Ishikawa (cell line): ENCODE results near the gene DAB1.

Source experiments
- CEBPB ChIP-seq: IDR thresholded peaks from 2 replicates; pipeline ENCODE4 v1.6.1; 2012
- CREB1 ChIP-seq: IDR thresholded peaks from 2 replicates; pipeline ENCODE4 v1.6.1; 2012; ENCODE audit warnings: low read depth
- EGR1 ChIP-seq: IDR thresholded peaks from 2 replicates; pipeline ENCODE4 v1.6.1; 2012
- EP300 ChIP-seq: IDR thresholded peaks from 2 replicates; pipeline ENCODE4 v1.6.1; 2012; ENCODE audit warnings: borderline replicate concordance
- FOXM1 ChIP-seq: IDR thresholded peaks from 2 replicates; pipeline ENCODE4 v1.6.1; 2012; ENCODE audit warnings: low read depth, borderline replicate concordance
- NFIC ChIP-seq: IDR thresholded peaks from 2 replicates; pipeline ENCODE4 v1.6.1; 2012
- RAD21 ChIP-seq: IDR thresholded peaks from 2 replicates; pipeline ENCODE4 v1.6.1; 2012; ENCODE audit warnings: low read depth
- TAF1 ChIP-seq: IDR thresholded peaks from 2 replicates; pipeline ENCODE4 v1.6.1; 2012; ENCODE audit warnings: low read depth, mild to moderate bottlenecking
- TCF12 ChIP-seq: IDR thresholded peaks from 2 replicates; pipeline ENCODE4 v1.6.1; 2012; ENCODE audit warnings: low read depth
- TEAD4 ChIP-seq: IDR thresholded peaks from 2 replicates; pipeline ENCODE4 v1.6.1; 2012
- YY1 ChIP-seq: IDR thresholded peaks from 2 replicates; pipeline ENCODE4 v1.6.1; 2012; ENCODE audit warnings: low read depth
- ZBTB7A ChIP-seq: IDR thresholded peaks from 2 replicates; pipeline ENCODE4 v1.6.1; 2012; ENCODE audit warnings: low read depth
- TF ChIP-seq, protein P1 (sequence below): IDR thresholded peaks from 2 replicates; pipeline ENCODE4 v1.6.1; 2012
- TF ChIP-seq, protein P2 (sequence below): IDR thresholded peaks from 2 replicates; pipeline ENCODE4 v1.6.1; 2012
- TF ChIP-seq, protein P3 (sequence below): IDR thresholded peaks from 2 replicates; pipeline ENCODE4 v1.6.1; 2012; ENCODE audit warnings: low read depth, mild to moderate bottlenecking

The DAB1 gene

DNA sequence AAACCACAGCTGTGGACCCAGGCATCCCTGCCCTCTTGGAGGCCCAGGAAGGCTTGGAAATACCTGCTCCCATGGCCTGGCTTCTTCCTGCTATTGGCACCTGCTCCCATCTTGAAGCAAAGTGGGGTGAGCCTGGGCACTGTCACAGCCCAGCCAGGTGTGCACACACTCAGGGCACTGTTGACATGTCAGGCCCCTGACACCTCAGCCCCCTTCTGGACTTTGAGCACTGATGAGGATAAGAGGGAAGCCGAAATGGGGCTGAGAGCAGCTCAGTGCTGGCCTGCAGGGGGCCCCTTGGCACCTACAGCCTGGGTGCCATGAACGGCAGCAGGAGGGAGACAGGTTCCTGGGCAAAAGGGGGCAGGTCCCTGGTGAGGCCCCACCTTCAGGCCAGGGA is 55.9 kb downstream of the DAB1 start:
- TF ChIP-seq RAD21 (no peak), TAF1 (no peak), TCF12 (no peak), NFIC (no peak)
- TF ChIP-seq, protein P1, sequence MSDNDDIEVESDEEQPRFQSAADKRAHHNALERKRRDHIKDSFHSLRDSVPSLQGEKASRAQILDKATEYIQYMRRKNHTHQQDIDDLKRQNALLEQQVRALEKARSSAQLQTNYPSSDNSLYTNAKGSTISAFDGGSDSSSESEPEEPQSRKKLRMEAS: no peak

DNA sequence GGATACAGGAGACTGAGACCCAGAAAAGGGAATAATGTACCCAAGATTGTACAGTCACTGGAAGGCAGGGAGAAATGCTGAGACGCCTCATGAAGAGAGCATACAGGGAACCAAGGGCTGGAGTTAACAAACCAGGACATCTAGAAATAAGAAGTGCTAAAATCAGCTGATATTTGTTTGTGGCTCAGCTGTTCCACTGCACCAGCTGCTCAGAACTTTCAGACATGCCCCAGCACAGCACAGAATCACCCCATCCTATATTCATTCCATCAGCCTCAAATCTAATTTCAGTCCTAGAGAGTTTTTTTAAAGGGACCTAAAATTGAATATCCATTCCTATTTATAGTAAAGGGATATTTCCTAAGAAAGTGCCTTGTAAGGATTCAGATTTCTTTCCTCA is 60.2 kb downstream of the DAB1 start:
- TF ChIP-seq ZBTB7A: no peak
- TF ChIP-seq, protein P1: no peak
- no peak for TF ChIP-seq CEBPB
- no peak for TF ChIP-seq YY1
- TF ChIP-seq NFIC: no peak
- TF ChIP-seq RAD21: no peak
- TF ChIP-seq TCF12: no peak
- no peak for TF ChIP-seq EP300
- no peak for TF ChIP-seq FOXM1
- TF ChIP-seq TEAD4: no peak
- TF ChIP-seq CREB1: no peak
- TF ChIP-seq, protein P2, sequence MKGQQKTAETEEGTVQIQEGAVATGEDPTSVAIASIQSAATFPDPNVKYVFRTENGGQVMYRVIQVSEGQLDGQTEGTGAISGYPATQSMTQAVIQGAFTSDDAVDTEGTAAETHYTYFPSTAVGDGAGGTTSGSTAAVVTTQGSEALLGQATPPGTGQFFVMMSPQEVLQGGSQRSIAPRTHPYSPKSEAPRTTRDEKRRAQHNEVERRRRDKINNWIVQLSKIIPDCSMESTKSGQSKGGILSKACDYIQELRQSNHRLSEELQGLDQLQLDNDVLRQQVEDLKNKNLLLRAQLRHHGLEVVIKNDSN: no peak

DNA sequence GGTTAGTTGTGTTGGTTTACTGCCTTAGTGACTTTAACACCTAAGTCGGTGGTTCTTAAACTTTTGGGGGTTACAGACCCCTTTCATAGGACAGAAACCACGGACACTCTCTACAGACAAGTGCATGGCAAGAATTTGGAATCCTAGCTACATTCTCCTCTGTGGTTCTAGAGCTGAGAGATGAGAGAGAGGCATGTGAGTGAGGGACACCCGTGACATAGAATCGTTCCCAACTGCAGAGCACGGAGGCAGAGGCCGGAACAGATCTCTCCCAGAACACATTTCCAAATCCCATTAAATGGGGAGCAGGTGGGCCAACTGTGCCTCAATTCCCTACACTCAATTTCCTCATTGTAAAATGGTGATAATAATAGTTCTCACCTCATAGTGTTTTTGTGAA is 60.7 kb downstream of the DAB1 start:
- no peak for TF ChIP-seq TEAD4
- TF ChIP-seq, protein P1: no peak
- TF ChIP-seq NFIC: no peak
- TF ChIP-seq, protein P2: no peak
- no peak for TF ChIP-seq EP300
- no peak for TF ChIP-seq YY1
- TF ChIP-seq EGR1: no peak
- TF ChIP-seq CREB1: no peak
- no peak for TF ChIP-seq ZBTB7A
- no peak for TF ChIP-seq CEBPB
- no peak for TF ChIP-seq FOXM1
- no peak for TF ChIP-seq RAD21
- TF ChIP-seq TAF1: no peak
- TF ChIP-seq TCF12: no peak
- TF ChIP-seq, protein P3, sequence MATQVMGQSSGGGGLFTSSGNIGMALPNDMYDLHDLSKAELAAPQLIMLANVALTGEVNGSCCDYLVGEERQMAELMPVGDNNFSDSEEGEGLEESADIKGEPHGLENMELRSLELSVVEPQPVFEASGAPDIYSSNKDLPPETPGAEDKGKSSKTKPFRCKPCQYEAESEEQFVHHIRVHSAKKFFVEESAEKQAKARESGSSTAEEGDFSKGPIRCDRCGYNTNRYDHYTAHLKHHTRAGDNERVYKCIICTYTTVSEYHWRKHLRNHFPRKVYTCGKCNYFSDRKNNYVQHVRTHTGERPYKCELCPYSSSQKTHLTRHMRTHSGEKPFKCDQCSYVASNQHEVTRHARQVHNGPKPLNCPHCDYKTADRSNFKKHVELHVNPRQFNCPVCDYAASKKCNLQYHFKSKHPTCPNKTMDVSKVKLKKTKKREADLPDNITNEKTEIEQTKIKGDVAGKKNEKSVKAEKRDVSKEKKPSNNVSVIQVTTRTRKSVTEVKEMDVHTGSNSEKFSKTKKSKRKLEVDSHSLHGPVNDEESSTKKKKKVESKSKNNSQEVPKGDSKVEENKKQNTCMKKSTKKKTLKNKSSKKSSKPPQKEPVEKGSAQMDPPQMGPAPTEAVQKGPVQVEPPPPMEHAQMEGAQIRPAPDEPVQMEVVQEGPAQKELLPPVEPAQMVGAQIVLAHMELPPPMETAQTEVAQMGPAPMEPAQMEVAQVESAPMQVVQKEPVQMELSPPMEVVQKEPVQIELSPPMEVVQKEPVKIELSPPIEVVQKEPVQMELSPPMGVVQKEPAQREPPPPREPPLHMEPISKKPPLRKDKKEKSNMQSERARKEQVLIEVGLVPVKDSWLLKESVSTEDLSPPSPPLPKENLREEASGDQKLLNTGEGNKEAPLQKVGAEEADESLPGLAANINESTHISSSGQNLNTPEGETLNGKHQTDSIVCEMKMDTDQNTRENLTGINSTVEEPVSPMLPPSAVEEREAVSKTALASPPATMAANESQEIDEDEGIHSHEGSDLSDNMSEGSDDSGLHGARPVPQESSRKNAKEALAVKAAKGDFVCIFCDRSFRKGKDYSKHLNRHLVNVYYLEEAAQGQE: no peak

DNA sequence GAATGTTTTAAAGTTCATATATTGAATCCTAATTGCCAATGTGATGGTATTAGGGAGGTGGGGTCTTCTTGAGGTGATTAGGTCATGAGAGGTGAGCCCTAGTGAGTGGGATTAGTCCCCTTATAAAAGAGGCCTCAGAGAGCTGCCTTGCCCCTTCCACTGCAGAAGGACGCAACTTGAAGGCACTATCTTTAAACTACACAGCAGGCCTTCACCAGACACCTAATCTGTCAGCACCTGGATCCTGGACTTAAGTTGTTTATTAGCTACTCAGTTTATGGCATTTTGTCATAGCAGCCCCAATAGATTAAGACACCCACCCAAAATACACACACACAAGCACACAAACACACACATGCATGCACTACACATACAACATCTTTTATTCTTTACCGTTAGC is 61.4 kb downstream of the DAB1 start:
- TF ChIP-seq FOXM1: no peak
- TF ChIP-seq, protein P3: no peak
- no peak for TF ChIP-seq NFIC
- no peak for TF ChIP-seq TCF12
- TF ChIP-seq TEAD4: no peak
- TF ChIP-seq YY1: no peak
- no peak for TF ChIP-seq TAF1
- no peak for TF ChIP-seq CREB1
- TF ChIP-seq EP300: no peak
- TF ChIP-seq EGR1: no peak
- TF ChIP-seq, protein P2: no peak

DNA sequence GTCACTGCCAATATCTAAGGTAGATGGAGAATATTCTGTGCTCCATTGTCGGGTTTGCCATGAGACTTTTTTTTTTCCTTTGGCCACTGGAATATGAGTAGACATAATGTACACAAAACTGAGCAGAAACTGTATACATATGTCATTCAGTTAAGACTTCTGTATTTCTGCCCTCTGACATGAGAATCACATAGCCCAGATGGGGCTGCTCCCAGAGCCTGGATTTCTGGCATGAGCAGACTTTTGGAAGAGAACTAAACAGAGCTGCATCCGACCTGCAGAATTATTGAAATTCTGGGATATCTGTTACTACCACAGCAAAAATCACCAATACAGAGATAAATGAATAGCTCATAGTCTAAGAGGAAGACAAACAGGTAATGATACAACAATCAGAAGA is 62.3 kb downstream of the DAB1 start:
- TF ChIP-seq CREB1: no peak
- no peak for TF ChIP-seq YY1
- TF ChIP-seq FOXM1: no peak
- TF ChIP-seq NFIC: no peak
- TF ChIP-seq, protein P2: no peak
- TF ChIP-seq EP300: no peak
- TF ChIP-seq, protein P1: no peak
- no peak for TF ChIP-seq EGR1
- no peak for TF ChIP-seq RAD21
- no peak for TF ChIP-seq CEBPB
